Fibroblast of lung (primary cell): Measurements from ENCODE around the gene LMNB1. TPM values are rescaled to one million over a fixed set of nuclear protein-coding genes. Genes with fewer than 3 reads are reported as not detected.

Experiments
- DNase-seq, 2 donors: peaks; one replicate each; pipeline versions ENCODE4 v3.0.0 to v3.0.0-alpha.2; 2010; ENCODE audit warnings: low read depth in 2 of 2
- H2AFZ ChIP-seq: 2 replicates; pipeline ENCODE4 v1.5.1; 2012; ENCODE audit warnings: low read length, control low read depth, inconsistent platforms
- H3K27ac ChIP-seq: 2 replicates; pipeline ENCODE4 v1.5.1; 2011; ENCODE audit warnings: low read length, control low read depth; ENCODE audit not compliant: insufficient read depth
- H3K27me3 ChIP-seq: 2 replicates; pipeline ENCODE4 v1.5.1; 2011; ENCODE audit warnings: mild to moderate bottlenecking, low read length; ENCODE audit not compliant: control insufficient read depth, insufficient read depth
- H3K36me3 ChIP-seq: 2 replicates; pipeline ENCODE4 v1.5.1; 2011; ENCODE audit warnings: low read length; ENCODE audit not compliant: control insufficient read depth, insufficient read depth
- H3K4me1 ChIP-seq: 2 replicates; pipeline ENCODE4 v1.5.1; 2011; ENCODE audit warnings: low read length; ENCODE audit not compliant: control insufficient read depth, insufficient read depth; ENCODE audit errors: extremely low read depth
- H3K4me2 ChIP-seq: 2 replicates; pipeline ENCODE4 v1.5.1; 2011; ENCODE audit warnings: low read length, control low read depth; ENCODE audit not compliant: insufficient read depth; ENCODE audit errors: extremely low read depth
- H3K4me3 ChIP-seq, 4 experiments: fragments of 200-600 bp in 1 of 4; sonication (generic) in 1 of 4; replicated peaks in 1 of 4; 2 replicates each; pipeline ENCODE4 v1.5.1; 2011 to 2016; ENCODE audit warnings: low read length in 4 of 4, low read depth in 3 of 4, mild to moderate bottlenecking in 3 of 4, control low read depth in 2 of 4, inconsistent platforms in 1 of 4, mixed read lengths in 1 of 4; ENCODE audit not compliant: insufficient read depth in 1 of 4; ENCODE audit errors: control extremely low read depth in 1 of 4
- H3K79me2 ChIP-seq: 2 replicates; pipeline ENCODE4 v1.5.1; 2012; ENCODE audit warnings: mild to moderate bottlenecking, low read length, inconsistent platforms; ENCODE audit not compliant: control insufficient read depth, insufficient read depth
- H3K9ac ChIP-seq: 2 replicates; pipeline ENCODE4 v1.5.1; 2011; ENCODE audit warnings: mild to moderate bottlenecking, low read length, control low read depth; ENCODE audit not compliant: insufficient read depth
- H3K9me3 ChIP-seq: 2 replicates; pipeline ENCODE4 v1.5.1; 2012; ENCODE audit warnings: low read depth, low read length; ENCODE audit not compliant: control insufficient read depth, insufficient read depth
- H4K20me1 ChIP-seq: 2 replicates; pipeline ENCODE4 v1.5.1; 2011; ENCODE audit warnings: low read length; ENCODE audit not compliant: control insufficient read depth, insufficient read depth; ENCODE audit errors: extremely low read depth
- CTCF ChIP-seq, 2 donors: IDR thresholded peaks in 1 of 2; conservative IDR thresholded peaks in 1 of 2; 1 replicate in 1 of 2; 2 replicates in 1 of 2; pipeline ENCODE4 v1.5.1; 2011 to 2012; ENCODE audit warnings: low read length in 2 of 2, control low read depth in 1 of 2, inconsistent platforms in 1 of 2, low read depth in 1 of 2, mild to moderate bottlenecking in 1 of 2
- EZH2 ChIP-seq: IDR thresholded peaks from 2 replicates; pipeline ENCODE4 v1.5.1; 2012; ENCODE audit warnings: low read length, control low read depth, mild to moderate bottlenecking; ENCODE audit errors: missing control alignments
- polyA plus RNA-seq, 2 donors: library from polyadenylated mRNA; depleted of rRNA in 1 of 2; stranded (reverse) in 1 of 2; unstranded in 1 of 2; fragments of >200 nt; gene quantifications; 2 replicates each; pipeline ENCODE4 v1.2.1, GENCODE V29; 2011 to 2012; ENCODE audit warnings: missing spikeins in 1 of 2
- total RNA-seq: library from RNA; depleted of rRNA; stranded (reverse); fragments of >200 nt; gene quantifications from 2 replicates; pipeline ENCODE4 v1.2.1, GENCODE V29; 2014

LMNB1 gene
- total and polyA plus RNA-seq, 2 donors (not counting 1 experiment from before 2014, with no cell fraction given), result 17.3 to 17.5 TPM

GRCh38 chr5:126799780-126800179, 22.8 kb downstream of the LMNB1 start:
- H3K9me3 ChIP-seq, result no peaks in the 10 kb centered on the region
- no peak overlapping the region for H3K27ac ChIP-seq
- no peak for DNase-seq
- H3K4me3 ChIP-seq, result no peak overlapping the region
- H4K20me1 ChIP-seq, result no peaks in the 10 kb centered on the region
- H3K9ac ChIP-seq, result no peak overlapping the region
- H3K4me1 ChIP-seq, result peaks cover 6% of the 10 kb centered on the region
- H3K79me2 ChIP-seq, result peaks cover 93% of the 10 kb centered on the region
- no peaks in the 10 kb centered on the region for H3K27me3 ChIP-seq
- H2AFZ ChIP-seq, result no peak overlapping the region
- H3K4me2 ChIP-seq, result no peak overlapping the region
- no peaks in the 10 kb centered on the region for H3K36me3 ChIP-seq
- no peak for TF ChIP-seq CTCF (conservative IDR thresholded peaks at IDR 0.05 in 1 of 2, IDR thresholded peaks at IDR 0.05 in 1 of 2; ENCODE audit: low read depth in 1 of 2, low read length in 2 of 2)
- TF ChIP-seq EZH2, result no peak

- no peak overlapping the region for H3K27ac ChIP-seq
- no peak overlapping the region for H3K4me3 ChIP-seq
- no peaks in the 10 kb centered on the region for H3K36me3 ChIP-seq
- H3K4me2 ChIP-seq, result peak overlapping the region; percentile 44
- no peaks in the 10 kb centered on the region for H3K27me3 ChIP-seq
- no peaks in the 10 kb centered on the region for H3K9me3 ChIP-seq
- H3K4me1 ChIP-seq, result peaks cover 6% of the 10 kb centered on the region
- peaks cover 78% of the 10 kb centered on the region for H3K79me2 ChIP-seq
- H4K20me1 ChIP-seq, result no peaks in the 10 kb centered on the region
- TF ChIP-seq EZH2 (no peak), CTCF (conservative IDR thresholded peaks at IDR 0.05 in 1 of 2, IDR thresholded peaks at IDR 0.05 in 1 of 2; ENCODE audit: low read depth in 1 of 2, low read length in 2 of 2) (no peak)
- no peak overlapping the region for H2AFZ ChIP-seq
- no peak for DNase-seq
- no peak overlapping the region for H3K9ac ChIP-seq
Observed at GRCh38 chr5:126801174-126801991, 24.4 kb downstream of the LMNB1 start.

GRCh38 chr5:126801992-126802294, 25.0 kb downstream of the LMNB1 start:
- Histone ChIP-seq H3K27me3 (no peaks in the 10 kb centered on the region), H3K9me3 (no peaks in the 10 kb centered on the region), H3K79me2 (peaks cover 72% of the 10 kb centered on the region), H3K4me1 (peaks cover 6% of the 10 kb centered on the region), H3K36me3 (no peaks in the 10 kb centered on the region), H3K27ac (no peak overlapping the region), H3K4me2 (no peak overlapping the region), H2AFZ (no peak overlapping the region), H4K20me1 (no peaks in the 10 kb centered on the region), H3K9ac (no peak overlapping the region), H3K4me3 (no peak overlapping the region)
- peak; percentile 32 to 84 for DNase-seq
- TF ChIP-seq EZH2 (no peak), CTCF (conservative IDR thresholded peaks at IDR 0.05 in 1 of 2, IDR thresholded peaks at IDR 0.05 in 1 of 2; ENCODE audit: low read depth in 1 of 2, low read length in 2 of 2) (peak; percentile 49 to 51)
